Stomach (tissue), 4 donors: ENCODE data around the gene NR2E3.

ENCODE experiments used
- POLR2A ChIP-seq, 4 donors: fragments of 450-650 bp; IDR thresholded peaks; one replicate each; pipeline ENCODE4 v1.6.1; 2016; ENCODE audit warnings: antibody characterized with exemption in 4 of 4, control low read depth in 2 of 4, mild to moderate bottlenecking in 1 of 4, moderate library complexity in 1 of 4
- TF ChIP-seq, protein P1 (sequence below), 7 experiments: fragments of 450-650 bp in 4 of 7; fragments of 200-600 bp in 3 of 7; sonication (generic) in 3 of 7; IDR thresholded peaks; one replicate each; pipeline ENCODE4 v1.5.1; 2016 to 2019; ENCODE audit warnings: antibody characterized with exemption in 7 of 7, control low read depth in 2 of 7, mild to moderate bottlenecking in 1 of 7

DNA sequence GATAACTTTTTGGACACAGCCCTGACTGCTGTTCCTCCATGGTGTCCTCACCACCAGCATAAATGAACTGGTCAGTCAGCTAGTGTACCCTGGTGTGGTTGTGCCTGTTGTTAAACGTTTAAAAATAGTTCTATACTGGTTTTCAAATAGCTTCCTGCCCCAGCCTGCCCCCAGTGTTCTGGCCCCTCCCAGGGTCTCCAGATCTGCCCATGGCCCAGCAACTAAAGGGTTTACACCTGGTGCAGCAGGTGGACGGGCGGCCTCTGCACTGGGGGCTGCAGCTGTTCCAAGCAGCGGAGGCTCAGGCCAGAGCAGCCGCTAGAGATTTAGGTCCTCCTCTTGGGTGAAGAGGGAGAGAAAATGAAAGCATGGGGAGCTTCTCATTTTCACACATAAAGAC is 6.1 kb upstream of the NR2E3 start:
- no peak for TF ChIP-seq POLR2A (IDR thresholded peaks at IDR 0.05)
- TF ChIP-seq, protein P1, sequence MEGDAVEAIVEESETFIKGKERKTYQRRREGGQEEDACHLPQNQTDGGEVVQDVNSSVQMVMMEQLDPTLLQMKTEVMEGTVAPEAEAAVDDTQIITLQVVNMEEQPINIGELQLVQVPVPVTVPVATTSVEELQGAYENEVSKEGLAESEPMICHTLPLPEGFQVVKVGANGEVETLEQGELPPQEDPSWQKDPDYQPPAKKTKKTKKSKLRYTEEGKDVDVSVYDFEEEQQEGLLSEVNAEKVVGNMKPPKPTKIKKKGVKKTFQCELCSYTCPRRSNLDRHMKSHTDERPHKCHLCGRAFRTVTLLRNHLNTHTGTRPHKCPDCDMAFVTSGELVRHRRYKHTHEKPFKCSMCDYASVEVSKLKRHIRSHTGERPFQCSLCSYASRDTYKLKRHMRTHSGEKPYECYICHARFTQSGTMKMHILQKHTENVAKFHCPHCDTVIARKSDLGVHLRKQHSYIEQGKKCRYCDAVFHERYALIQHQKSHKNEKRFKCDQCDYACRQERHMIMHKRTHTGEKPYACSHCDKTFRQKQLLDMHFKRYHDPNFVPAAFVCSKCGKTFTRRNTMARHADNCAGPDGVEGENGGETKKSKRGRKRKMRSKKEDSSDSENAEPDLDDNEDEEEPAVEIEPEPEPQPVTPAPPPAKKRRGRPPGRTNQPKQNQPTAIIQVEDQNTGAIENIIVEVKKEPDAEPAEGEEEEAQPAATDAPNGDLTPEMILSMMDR (IDR thresholded peaks at IDR 0.05) = no peak
